Measurements from ENCODE around the gene TRIM60.

- no peak for TF ChIP-seq POLR2A (IDR thresholded peaks at IDR 0.05)
- TF ChIP-seq, protein P1, sequence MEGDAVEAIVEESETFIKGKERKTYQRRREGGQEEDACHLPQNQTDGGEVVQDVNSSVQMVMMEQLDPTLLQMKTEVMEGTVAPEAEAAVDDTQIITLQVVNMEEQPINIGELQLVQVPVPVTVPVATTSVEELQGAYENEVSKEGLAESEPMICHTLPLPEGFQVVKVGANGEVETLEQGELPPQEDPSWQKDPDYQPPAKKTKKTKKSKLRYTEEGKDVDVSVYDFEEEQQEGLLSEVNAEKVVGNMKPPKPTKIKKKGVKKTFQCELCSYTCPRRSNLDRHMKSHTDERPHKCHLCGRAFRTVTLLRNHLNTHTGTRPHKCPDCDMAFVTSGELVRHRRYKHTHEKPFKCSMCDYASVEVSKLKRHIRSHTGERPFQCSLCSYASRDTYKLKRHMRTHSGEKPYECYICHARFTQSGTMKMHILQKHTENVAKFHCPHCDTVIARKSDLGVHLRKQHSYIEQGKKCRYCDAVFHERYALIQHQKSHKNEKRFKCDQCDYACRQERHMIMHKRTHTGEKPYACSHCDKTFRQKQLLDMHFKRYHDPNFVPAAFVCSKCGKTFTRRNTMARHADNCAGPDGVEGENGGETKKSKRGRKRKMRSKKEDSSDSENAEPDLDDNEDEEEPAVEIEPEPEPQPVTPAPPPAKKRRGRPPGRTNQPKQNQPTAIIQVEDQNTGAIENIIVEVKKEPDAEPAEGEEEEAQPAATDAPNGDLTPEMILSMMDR (IDR thresholded peaks at IDR 0.05 in 4 of 5, conservative IDR thresholded peaks at IDR 0.05 in 1 of 5), result no peak
Measured at GRCh38 chr4:165055601-165056000, 23.8 kb downstream of the TRIM60 start.
